Right cardiac atrium (tissue), 5 donors: ENCODE measurements around the gene PSMA6. TPM values are rescaled to one million over a fixed set of nuclear protein-coding genes. Genes with fewer than 3 reads are reported as not detected.
"Not testable (repeated sequence)": the region's sequence is repeated elsewhere in the genome, so short reads cannot be mapped to it uniquely, and the experiment has no call there.

ENCODE experiments used
- ATAC-seq, 2 donors: fragments of 200-7000 bp; cut with Tn5 transposase; one replicate each; pipeline versions ENCODE4 v1.8.0 to v1.9.1; 2020; ENCODE audit warnings: moderate library complexity in 2 of 2, mild to moderate bottlenecking in 1 of 2
- DNase-seq, 3 donors: peaks; one replicate each; pipeline ENCODE4 v3.0.0-alpha.2; 2020
- H3K27ac ChIP-seq: one replicate; pipeline ENCODE4 v1.5.1; 2013; ENCODE audit warnings: mild to moderate bottlenecking, low read length, control low read depth, moderate library complexity
- H3K27me3 ChIP-seq: one replicate; pipeline ENCODE4 v1.6.1; 2013; ENCODE audit not compliant: control insufficient read depth, insufficient read depth
- H3K4me1 ChIP-seq: one replicate; pipeline ENCODE4 v1.6.1; 2013; ENCODE audit warnings: low read length; ENCODE audit not compliant: control insufficient read depth, insufficient read depth
- H3K4me3 ChIP-seq: one replicate; pipeline ENCODE4 v1.5.1; 2013; ENCODE audit warnings: low read length, control low read depth
- H3K9me3 ChIP-seq: one replicate; pipeline ENCODE4 v1.6.1; 2013; ENCODE audit warnings: low read length; ENCODE audit not compliant: control insufficient read depth
- WGBS: extraction: QIAGEN DNeasy Blood & Tissue Kit; methylation state at CpG from one replicate; pipeline ENCODE4 v1.1.7; 2013; 5-methylcytosine and 5-hydroxymethylcytosine counted together
- intact Hi-C, 4 donors: fragments of 100-400 bp; cut with DNase I; formaldehyde crosslinking; loops; one replicate each; pipeline versions ENCODE4 v1.11.0 to v1.14.0; 2022 to 2023
- long read RNA-seq, 4 donors: library from polyadenylated mRNA; unstranded; transcript quantifications; one replicate each; pipeline ENCODE4 v2.0.0, GENCODE V29; 2020 to 2021
- polyA plus RNA-seq: library from polyadenylated mRNA; stranded (reverse); fragments of 200-250 nt; gene quantifications from one replicate; pipeline ENCODE4 v1.2.3, GENCODE V29; 2013
- total RNA-seq, 4 donors: library from RNA; stranded (reverse); fragmentation: NEBNext Ultra II Directional; extraction: Animal tissue kit (Norgen Biotek cat#: 25700); gene quantifications; one replicate each; pipeline ENCODE4 v1.2.1, GENCODE V29; 2021
- donor health status: healthy with polysubstance abuse.
- donor health status: DM: no; HTN: yes; CAD: no.
- donor health status: DM: no; HTN: no; CAD: no.
- donor health status: DM: no; HTN: yes; CAD: no; lungs with severe emphysema.
- donor health status: DM: yes; HTN: yes; CAD: no.

Gene PSMA6
- total RNA-seq = 100 to 1,000 TPM; 149 to 175 (median 163) TPM
- polyA plus RNA-seq = 193 TPM
- long read RNA-seq, donor 1, transcript PSMA6-201 (7 exons, 1,029 nt) = major isoform, 103 of 109 reads
- long read RNA-seq, donor 1, partial matches to known transcripts = 2 of 109 reads
- long read RNA-seq, donor 1, other reads (novel, unspliced or antisense) = 1 of 109 reads
- long read RNA-seq, donor 2, transcript PSMA6-201 (7 exons, 1,029 nt) = major isoform, 75 of 80 reads
- long read RNA-seq, donor 2, partial matches to known transcripts = 2 of 80 reads
- long read RNA-seq, donor 2, other reads (novel, unspliced or antisense) = 2 of 80 reads
- long read RNA-seq, donor 3, full-length matches to known transcripts = 220 of 223 reads
- long read RNA-seq, donor 3, partial matches to known transcripts = 0 of 223 reads
- long read RNA-seq, donor 3, other reads (novel, unspliced or antisense) = 3 of 223 reads
- long read RNA-seq, donor 4, transcript PSMA6-201 (7 exons, 1,029 nt) = major isoform, 73 of 74 reads
- long read RNA-seq, donor 4, partial matches to known transcripts = 1 of 74 reads
- long read RNA-seq, donor 4, other reads (novel, unspliced or antisense) = 0 of 74 reads

DNA sequence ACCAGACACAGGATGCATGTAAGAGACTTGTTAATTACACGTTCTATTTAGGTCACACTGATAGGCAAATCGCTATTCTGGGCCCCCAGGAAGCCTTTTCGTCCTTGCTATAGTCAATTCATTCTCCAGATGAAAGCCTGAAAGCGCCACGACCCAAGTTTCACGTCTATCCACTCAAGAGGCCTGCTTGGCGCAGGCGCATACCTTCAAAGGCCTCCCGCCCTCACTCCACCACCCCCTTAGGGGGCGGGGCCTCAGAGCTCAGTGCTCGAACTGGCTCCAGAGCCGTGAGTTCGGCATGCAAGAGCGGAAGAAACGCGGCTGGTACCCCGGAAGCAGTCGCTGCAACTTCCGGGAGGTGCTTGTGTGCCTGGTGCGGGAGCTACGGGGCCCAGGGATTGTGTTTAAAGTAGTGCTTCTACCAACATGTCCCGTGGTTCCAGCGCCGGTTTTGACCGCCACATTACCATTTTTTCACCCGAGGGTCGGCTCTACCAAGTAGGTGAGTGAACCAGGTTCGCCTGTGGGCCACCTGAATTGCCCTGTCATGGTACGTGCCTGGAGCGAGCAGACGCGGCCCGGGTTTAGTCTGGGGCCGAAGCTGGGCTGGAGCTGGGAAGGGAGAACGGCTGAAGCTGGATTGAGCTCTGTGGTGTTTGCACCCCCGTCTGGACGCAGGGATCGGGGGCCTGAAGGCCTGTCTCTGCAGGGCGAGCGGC lies at the start of gene PSMA6:
Gene PSMA6 (plus strand): TSS at position 332 of the 719 bp plus-strand sequence. CDS start 95 bp downstream, at position 427.
- peak; percentile 99 for ATAC-seq
- peaks cover 2% of the 10 kb centered on the region for H3K4me1 ChIP-seq

GRCh38 chr14:35242599-35243311 lies 49.4 kb upstream of the PSMA6 start:
- DNase-seq (no peak), ATAC-seq (no peak)
- 94% methylated on average over 5 of the region's 5 CpGs for WGBS
- no peaks in the 10 kb centered on the region for H3K4me1 ChIP-seq
- no peak overlapping the region for H3K4me3 ChIP-seq
- intact Hi-C loops = no loop called here
- no peaks in the 10 kb centered on the region for H3K9me3 ChIP-seq
- no peaks in the 10 kb centered on the region for H3K27me3 ChIP-seq
- no peak overlapping the region for H3K27ac ChIP-seq

More for the DNA sequence above, at the start of gene PSMA6:
- intact Hi-C loops = loop anchor here in 2 of 4 donors (2.0 to 5.0 kb wide), 2 partner anchors 110 to 115 kb away; partner anchors contain the start of gene NFKBIA (in 1 of the 2)
- DNase-seq = peak; percentile 99 to 100 (median 99)
- Histone ChIP-seq H3K27ac (peak within 1 kb of the TSS; percentile 94), H3K4me3 (peak within 1 kb of the TSS; percentile 90), H3K9me3 (no peaks in the 10 kb centered on the region), H3K27me3 (no peaks in the 10 kb centered on the region)
- WGBS = under 1% methylated on average over 40 of the region's 40 CpGs

- Histone ChIP-seq H3K4me3 (no peak overlapping the region), H3K9me3 (no peaks in the 10 kb centered on the region), H3K27ac (no peak overlapping the region), H3K27me3 (no peaks in the 10 kb centered on the region), H3K4me1 (no peaks in the 10 kb centered on the region)
- intact Hi-C loops = no loop called here
- 81% methylated on average over 2 of the region's 2 CpGs for WGBS
- ATAC-seq (no peak), DNase-seq (no peak)
Observed at GRCh38 chr14:35243956-35244355, 48.2 kb upstream of the PSMA6 start.

GRCh38 chr14:35244542-35244941 lies 47.6 kb upstream of the PSMA6 start:
- ATAC-seq (no peak), DNase-seq (no peak)
- 85% methylated on average over 4 of the region's 4 CpGs for WGBS
- no peaks in the 10 kb centered on the region for H3K4me1 ChIP-seq
- intact Hi-C loops = no loop called here
- no peaks in the 10 kb centered on the region for H3K9me3 ChIP-seq
- H3K27ac ChIP-seq = no peak overlapping the region
- no peaks in the 10 kb centered on the region for H3K27me3 ChIP-seq
- H3K4me3 ChIP-seq = no peak overlapping the region

- intact Hi-C loops = no loop called here
- Histone ChIP-seq H3K9me3 (no peaks in the 10 kb centered on the region), H3K4me1 (no peaks in the 10 kb centered on the region), H3K27me3 (no peaks in the 10 kb centered on the region), H3K27ac (no peak overlapping the region), H3K4me3 (no peak overlapping the region)
- no peak for ATAC-seq
- no peak for DNase-seq
- 96% methylated on average over 4 of the region's 4 CpGs for WGBS
Observed at GRCh38 chr14:35245051-35245450, 47.1 kb upstream of the PSMA6 start.

- H3K27me3 ChIP-seq = no peaks in the 10 kb centered on the region
- ATAC-seq = no peak
- DNase-seq = no peak
- H3K9me3 ChIP-seq = no peaks in the 10 kb centered on the region
- intact Hi-C loops = no loop called here
- H3K4me3 ChIP-seq = no peak overlapping the region
- H3K27ac ChIP-seq = no peak overlapping the region
- 35% methylated on average over 4 of the region's 4 CpGs for WGBS
- H3K4me1 ChIP-seq = no peaks in the 10 kb centered on the region
Observed at GRCh38 chr14:35247777-35248475, 44.3 kb upstream of the PSMA6 start.

GRCh38 chr14:35248476-35248788 lies 43.8 kb upstream of the PSMA6 start:
- H3K27me3 ChIP-seq = no peaks in the 10 kb centered on the region
- intact Hi-C loops = no loop called here
- no peak overlapping the region for H3K27ac ChIP-seq
- ATAC-seq (no peak), DNase-seq (no peak)
- no peaks in the 10 kb centered on the region for H3K4me1 ChIP-seq
- H3K9me3 ChIP-seq = no peaks in the 10 kb centered on the region
- no peak overlapping the region for H3K4me3 ChIP-seq

DNA sequence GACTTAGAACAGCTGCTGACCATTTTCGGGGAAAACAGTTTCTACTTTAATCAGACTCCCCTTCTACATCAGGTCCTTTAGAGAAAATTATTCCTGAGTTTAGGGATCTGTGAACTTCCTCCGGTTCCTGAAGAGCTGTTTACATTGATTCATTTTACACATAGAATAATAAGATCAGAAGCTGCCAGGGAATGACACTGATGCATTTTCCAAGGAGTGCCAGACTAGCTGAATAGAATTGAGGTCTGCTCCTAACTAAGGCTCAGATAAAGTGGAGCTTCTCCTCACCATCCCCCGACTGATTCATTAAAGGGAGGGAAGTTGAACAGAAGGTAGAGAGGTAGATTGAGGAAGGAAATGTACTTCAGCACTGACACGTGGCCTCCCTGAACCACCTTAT lies 41.9 kb upstream of the PSMA6 start:
- Histone ChIP-seq H3K27ac (no peak overlapping the region), H3K4me3 (no peak overlapping the region), H3K4me1 (no peaks in the 10 kb centered on the region), H3K9me3 (no peaks in the 10 kb centered on the region), H3K27me3 (no peaks in the 10 kb centered on the region)
- no peak for ATAC-seq
- no peak for DNase-seq
- intact Hi-C loops = no loop called here
- WGBS = 66% methylated on average over 4 of the region's 4 CpGs

- no peak overlapping the region for H3K4me3 ChIP-seq
- no peaks in the 10 kb centered on the region for H3K4me1 ChIP-seq
- ATAC-seq (no peak), DNase-seq (no peak)
- no peaks in the 10 kb centered on the region for H3K27me3 ChIP-seq
- intact Hi-C loops = no loop called here
- WGBS = 45% methylated on average over 1 of the region's 1 CpG
- no peaks in the 10 kb centered on the region for H3K9me3 ChIP-seq
- H3K27ac ChIP-seq = no peak overlapping the region
Observed at GRCh38 chr14:35252451-35252868, 39.7 kb upstream of the PSMA6 start.

GRCh38 chr14:35253056-35253455 lies 39.1 kb upstream of the PSMA6 start:
- intact Hi-C loops = not testable (repeated sequence)

More at GRCh38 chr14:35253056-35253455, 39.1 kb upstream of the PSMA6 start:
- DNase-seq, H3K4me1 ChIP-seq, H3K27me3 ChIP-seq, H3K27ac ChIP-seq, H3K4me3 ChIP-seq, H3K9me3 ChIP-seq, ATAC-seq: not testable (repeated sequence)
- WGBS = 97% methylated on average over 3 of the region's 3 CpGs
